KBM-7 (cell line): ENCODE data around the gene TMEM235.

Experiments
- DNase-seq: peaks from one replicate; pipeline ENCODE4 v3.0.0-alpha.2; 2015
- in situ Hi-C: fragments of 300-500 bp; cut with MboI; formaldehyde crosslinking; loops from 2 replicates; pipeline ENCODE4 v1.14.3; 2020; ENCODE audit warnings: low sequenced_read_pairs, low pct_unique_long_range_greater_than_20kb, mixed read lengths

TMEM235 gene

DNA sequence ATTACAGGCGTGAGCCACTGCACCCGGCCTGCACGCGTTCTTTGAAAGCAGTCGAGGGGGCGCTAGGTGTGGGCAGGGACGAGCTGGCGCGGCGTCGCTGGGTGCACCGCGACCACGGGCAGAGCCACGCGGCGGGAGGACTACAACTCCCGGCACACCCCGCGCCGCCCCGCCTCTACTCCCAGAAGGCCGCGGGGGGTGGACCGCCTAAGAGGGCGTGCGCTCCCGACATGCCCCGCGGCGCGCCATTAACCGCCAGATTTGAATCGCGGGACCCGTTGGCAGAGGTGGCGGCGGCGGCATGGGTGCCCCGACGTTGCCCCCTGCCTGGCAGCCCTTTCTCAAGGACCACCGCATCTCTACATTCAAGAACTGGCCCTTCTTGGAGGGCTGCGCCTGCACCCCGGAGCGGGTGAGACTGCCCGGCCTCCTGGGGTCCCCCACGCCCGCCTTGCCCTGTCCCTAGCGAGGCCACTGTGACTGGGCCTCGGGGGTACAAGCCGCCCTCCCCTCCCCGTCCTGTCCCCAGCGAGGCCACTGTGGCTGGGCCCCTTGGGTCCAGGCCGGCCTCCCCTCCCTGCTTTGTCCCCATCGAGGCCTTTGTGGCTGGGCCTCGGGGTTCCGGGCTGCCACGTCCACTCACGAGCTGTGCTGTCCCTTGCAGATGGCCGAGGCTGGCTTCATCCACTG is 17.3 kb upstream of the TMEM235 start, which contains the start of gene BIRC5:
TSS of gene BIRC5 (plus strand) at position 238 of the 690 bp plus-strand sequence. CDS start at position 302, 64 bp downstream.
- in situ Hi-C loops = no loop called here
- DNase-seq = peak; percentile 88

DNA sequence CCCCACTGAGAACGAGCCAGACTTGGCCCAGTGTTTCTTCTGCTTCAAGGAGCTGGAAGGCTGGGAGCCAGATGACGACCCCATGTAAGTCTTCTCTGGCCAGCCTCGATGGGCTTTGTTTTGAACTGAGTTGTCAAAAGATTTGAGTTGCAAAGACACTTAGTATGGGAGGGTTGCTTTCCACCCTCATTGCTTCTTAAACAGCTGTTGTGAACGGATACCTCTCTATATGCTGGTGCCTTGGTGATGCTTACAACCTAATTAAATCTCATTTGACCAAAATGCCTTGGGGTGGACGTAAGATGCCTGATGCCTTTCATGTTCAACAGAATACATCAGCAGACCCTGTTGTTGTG is 16.7 kb upstream of the TMEM235 start:
- in situ Hi-C loops = no loop called here

DNA sequence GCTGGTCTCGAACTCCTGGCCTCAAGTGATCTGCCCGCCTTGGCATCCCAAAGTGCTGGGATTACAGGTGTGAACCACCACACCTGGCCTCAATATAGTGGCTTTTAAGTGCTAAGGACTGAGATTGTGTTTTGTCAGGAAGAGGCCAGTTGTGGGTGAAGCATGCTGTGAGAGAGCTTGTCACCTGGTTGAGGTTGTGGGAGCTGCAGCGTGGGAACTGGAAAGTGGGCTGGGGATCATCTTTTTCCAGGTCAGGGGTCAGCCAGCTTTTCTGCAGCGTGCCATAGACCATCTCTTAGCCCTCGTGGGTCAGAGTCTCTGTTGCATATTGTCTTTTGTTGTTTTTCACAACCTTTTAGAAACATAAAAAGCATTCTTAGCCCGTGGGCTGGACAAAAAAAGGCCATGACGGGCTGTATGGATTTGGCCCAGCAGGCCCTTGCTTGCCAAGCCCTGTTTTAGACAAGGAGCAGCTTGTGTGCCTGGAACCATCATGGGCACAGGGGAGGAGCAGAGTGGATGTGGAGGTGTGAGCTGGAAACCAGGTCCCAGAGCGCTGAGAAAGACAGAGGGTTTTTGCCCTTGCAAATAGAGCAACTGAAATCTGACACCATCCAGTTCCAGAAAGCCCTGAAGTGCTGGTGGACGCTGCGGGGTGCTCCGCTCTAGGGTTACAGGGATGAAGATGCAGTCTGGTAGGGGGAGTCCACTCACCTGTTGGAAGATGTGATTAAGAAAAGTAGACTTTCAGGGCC is 11.9 kb upstream of the TMEM235 start:
- no peak for DNase-seq
- in situ Hi-C loops = no loop called here

More for the DNA sequence above, 16.7 kb upstream of the TMEM235 start:
- DNase-seq = no peak

DNA sequence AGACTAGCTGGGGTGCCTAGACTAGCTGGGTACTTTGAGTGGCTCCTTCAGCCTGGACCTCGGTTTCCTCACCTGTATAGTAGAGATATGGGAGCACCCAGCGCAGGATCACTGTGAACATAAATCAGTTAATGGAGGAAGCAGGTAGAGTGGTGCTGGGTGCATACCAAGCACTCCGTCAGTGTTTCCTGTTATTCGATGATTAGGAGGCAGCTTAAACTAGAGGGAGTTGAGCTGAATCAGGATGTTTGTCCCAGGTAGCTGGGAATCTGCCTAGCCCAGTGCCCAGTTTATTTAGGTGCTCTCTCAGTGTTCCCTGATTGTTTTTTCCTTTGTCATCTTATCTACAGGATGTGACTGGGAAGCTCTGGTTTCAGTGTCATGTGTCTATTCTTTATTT is 8.4 kb upstream of the TMEM235 start:
- DNase-seq = no peak

DNA sequence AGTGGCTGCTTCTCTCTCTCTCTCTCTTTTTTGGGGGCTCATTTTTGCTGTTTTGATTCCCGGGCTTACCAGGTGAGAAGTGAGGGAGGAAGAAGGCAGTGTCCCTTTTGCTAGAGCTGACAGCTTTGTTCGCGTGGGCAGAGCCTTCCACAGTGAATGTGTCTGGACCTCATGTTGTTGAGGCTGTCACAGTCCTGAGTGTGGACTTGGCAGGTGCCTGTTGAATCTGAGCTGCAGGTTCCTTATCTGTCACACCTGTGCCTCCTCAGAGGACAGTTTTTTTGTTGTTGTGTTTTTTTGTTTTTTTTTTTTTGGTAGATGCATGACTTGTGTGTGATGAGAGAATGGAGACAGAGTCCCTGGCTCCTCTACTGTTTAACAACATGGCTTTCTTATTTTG is 7.7 kb upstream of the TMEM235 start:
- DNase-seq = no peak
- in situ Hi-C loops = no loop called here

More for the DNA sequence above, 8.4 kb upstream of the TMEM235 start:
- in situ Hi-C loops = no loop called here

DNA sequence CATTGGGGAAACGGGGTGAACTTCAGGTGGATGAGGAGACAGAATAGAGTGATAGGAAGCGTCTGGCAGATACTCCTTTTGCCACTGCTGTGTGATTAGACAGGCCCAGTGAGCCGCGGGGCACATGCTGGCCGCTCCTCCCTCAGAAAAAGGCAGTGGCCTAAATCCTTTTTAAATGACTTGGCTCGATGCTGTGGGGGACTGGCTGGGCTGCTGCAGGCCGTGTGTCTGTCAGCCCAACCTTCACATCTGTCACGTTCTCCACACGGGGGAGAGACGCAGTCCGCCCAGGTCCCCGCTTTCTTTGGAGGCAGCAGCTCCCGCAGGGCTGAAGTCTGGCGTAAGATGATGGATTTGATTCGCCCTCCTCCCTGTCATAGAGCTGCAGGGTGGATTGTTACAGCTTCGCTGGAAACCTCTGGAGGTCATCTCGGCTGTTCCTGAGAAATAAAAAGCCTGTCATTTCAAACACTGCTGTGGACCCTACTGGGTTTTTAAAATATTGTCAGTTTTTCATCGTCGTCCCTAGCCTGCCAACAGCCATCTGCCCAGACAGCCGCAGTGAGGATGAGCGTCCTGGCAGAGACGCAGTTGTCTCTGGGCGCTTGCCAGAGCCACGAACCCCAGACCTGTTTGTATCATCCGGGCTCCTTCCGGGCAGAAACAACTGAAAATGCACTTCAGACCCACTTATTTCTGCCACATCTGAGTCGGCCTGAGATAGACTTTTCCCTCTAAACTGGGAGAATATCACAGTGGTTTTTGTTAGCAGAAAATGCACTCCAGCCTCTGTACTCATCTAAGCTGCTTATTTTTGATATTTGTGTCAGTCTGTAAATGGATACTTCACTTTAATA is 7.0 kb upstream of the TMEM235 start:
- in situ Hi-C loops = no loop called here
- DNase-seq = no peak

DNA sequence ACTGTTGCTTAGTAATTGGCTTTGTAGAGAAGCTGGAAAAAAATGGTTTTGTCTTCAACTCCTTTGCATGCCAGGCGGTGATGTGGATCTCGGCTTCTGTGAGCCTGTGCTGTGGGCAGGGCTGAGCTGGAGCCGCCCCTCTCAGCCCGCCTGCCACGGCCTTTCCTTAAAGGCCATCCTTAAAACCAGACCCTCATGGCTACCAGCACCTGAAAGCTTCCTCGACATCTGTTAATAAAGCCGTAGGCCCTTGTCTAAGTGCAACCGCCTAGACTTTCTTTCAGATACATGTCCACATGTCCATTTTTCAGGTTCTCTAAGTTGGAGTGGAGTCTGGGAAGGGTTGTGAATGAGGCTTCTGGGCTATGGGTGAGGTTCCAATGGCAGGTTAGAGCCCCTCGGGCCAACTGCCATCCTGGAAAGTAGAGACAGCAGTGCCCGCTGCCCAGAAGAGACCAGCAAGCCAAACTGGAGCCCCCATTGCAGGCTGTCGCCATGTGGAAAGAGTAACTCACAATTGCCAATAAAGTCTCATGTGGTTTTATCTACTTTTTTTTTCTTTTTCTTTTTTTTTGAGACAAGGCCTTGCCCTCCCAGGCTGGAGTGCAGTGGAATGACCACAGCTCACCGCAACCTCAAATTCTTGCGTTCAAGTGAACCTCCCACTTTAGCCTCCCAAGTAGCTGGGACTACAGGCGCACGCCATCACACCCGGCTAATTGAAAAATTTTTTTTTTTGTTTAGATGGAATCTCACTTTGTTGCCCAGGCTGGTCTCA is 6.2 kb upstream of the TMEM235 start:
- DNase-seq = no peak
- in situ Hi-C loops = no loop called here

DNA sequence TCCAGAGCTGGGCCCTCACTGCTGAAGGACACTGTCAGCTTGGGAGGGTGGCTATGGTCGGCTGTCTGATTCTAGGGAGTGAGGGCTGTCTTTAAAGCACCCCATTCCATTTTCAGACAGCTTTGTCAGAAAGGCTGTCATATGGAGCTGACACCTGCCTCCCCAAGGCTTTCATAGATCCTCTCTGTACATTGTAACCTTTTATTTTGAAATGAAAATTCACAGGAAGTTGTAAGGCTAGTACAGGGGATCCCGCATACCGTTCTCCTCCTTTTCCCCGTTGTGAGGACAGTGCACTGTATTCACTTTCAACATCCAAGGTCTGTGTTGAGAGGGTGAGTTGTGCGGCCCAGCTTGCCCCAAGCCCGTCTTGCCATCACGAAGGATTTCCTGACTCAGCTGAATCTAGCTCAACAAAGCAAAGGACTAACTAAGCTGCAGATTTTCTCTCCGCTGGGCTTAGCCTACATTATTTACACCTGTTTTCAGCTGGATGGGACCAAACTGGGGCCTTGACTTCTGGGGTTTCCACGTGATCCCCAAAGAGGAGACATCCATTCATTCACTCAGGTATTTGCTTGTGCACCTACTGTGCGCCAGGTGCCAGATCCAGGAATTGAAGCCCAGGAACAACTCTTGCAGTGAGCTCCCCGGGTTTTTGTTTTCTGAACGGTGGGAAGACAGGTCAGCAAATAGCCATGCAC is 5.2 kb upstream of the TMEM235 start:
- in situ Hi-C loops = no loop called here
- no peak for DNase-seq

DNA sequence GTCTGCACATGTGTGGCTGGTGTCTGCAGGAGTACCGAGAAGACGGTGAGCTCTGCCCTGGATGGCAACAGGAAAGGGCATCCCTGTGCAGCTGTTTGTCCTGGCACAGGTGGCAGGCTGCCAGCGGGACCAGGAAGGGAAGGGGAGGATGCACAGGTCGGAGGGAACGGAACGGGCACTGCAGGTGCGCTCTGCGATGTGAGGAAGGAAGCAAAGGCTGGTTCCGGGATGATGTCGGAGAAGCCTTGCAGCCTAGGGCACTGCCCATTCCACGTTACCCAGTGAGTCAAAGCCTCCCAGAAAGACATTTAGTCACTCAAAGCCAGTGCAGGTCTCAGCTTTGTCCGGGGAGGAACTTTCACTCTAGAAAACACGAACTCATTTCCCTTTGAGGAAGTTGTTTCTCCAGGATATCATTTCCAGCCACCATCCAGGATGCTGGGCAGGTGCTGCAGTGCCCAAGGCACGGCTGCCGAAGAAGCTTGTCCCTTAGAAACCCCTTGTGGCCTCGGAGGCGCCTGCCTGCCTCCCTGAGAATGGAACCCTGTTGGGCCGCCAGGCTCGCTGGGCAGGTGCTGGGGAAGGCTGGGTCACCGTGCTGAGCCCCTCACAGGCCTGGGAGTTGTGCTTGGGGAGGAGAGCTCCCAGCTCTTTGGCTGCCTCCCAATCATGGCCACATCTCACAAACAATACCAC is 4.5 kb upstream of the TMEM235 start:
- DNase-seq = peak; percentile 44
- in situ Hi-C loops = no loop called here

DNA sequence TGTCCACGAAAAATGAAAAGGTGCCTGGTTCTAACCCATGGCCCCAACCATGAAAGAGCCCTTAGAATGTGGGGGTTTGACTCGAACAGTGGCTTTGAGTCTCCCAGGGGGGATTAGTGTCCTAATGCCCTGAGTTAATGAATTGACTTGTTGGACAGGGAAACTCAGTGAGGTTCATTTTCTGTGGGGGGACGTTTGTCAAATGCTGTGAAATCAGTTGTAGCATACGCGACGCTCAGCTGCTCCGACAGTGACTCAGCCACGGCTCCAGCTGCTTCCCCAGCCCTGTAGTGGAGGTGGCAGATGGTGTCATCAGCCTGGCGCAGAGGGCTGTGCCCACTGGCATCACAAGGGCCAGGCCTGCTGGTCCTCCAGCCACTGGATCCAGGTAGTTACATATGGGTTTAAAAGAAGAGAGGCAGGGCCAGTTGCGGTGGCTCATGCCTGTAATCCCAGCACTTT is 3.9 kb upstream of the TMEM235 start:
- DNase-seq = no peak
- in situ Hi-C loops = no loop called here

DNA sequence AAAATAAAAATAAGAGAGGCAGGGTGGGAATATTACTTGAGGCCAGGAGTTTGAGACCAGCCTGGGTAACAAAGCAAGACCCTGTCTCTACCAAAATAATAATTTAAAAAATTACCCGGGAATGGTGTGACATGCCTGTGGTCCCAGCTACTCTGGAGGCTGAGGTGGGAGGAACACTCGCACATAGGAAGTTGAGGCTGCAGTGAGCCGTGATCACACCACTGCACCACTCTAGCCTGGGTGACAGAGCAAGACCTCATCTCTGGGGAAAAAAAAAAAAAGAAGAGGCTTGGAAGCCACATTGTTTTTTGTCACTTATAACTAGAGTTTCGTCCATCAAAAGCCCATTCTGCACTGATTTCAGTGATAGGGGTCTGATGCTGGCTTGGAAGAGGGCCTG is 3.3 kb upstream of the TMEM235 start:
- in situ Hi-C loops = no loop called here

DNA sequence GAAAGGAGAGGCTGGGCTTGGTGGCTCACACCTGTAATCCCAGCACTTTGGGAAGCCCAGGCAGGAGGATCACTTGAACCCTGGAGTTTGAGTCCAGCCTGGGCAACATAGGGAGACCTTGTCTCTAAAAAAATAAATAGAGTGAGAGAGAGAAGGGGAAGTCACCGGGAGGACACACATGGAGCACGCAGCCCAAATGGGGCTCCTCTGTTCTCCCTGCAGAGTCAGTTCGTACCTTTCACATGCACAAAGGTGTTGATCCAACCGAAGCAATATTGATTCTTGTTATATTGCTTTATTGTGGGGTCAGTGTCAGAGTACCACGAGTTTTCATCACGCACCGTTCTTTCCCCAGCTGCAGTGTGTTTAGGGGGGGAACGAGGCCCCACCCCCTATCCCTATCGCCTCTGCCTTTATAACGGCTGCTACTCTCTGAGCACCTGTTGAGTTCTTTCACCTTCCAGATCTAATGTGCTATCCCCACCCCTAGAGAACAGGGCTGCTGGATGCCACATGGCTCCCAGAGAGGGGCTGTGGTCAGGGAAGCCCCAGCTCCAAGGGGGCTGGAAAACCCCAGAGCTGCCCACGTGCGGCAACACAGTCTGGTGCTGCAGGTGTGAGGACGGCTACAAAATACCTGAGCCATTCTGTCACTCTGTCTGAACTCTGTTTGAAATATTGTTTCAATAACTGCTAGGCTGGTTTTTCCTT is 1.0 kb upstream of the TMEM235 start:
- in situ Hi-C loops = no loop called here
- DNase-seq = no peak

More for the DNA sequence above, 3.3 kb upstream of the TMEM235 start:
- DNase-seq = no peak

DNA sequence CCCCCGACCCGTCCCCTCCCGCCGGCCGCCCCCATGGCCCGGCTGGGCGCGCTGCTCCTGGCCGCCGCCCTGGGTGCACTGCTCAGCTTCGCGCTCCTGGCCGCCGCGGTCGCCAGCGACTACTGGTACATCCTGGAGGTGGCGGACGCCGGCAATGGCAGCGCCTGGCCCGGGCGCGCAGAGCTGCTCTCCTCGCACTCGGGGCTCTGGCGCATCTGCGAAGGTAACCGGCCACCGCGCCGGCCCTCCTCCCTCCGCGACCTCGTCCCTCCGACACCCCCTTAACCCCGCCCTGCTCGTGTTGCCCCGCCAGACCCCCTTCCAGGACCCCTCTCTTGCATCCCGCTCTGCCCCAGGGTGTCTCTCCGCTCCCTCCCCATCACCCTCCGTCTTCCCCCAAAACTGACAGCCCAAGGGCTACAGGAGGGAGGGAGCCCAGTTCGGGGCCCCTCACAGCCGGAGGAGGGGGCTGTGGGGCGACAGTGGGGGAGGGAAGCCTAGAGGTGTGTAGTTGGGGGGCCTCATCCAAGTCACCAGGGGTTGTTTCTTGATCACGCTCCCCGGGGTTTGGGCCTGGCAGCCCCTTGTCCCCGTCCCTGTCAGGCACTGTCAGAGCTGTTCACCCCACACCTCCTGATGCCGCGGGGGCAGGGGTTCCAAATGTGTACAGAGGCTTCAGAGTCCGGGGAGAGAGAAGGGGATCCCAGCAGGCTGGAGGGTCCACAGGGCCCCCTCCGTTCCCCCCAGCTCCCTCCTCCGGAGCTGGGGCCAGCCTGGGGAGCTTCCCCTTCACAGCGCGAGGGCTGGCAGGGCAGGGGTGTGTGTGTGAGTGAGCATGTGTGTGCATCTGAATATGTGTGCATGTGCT is 794 bp downstream of the TMEM235 start:
- DNase-seq = no peak
- in situ Hi-C loops = no loop called here

DNA sequence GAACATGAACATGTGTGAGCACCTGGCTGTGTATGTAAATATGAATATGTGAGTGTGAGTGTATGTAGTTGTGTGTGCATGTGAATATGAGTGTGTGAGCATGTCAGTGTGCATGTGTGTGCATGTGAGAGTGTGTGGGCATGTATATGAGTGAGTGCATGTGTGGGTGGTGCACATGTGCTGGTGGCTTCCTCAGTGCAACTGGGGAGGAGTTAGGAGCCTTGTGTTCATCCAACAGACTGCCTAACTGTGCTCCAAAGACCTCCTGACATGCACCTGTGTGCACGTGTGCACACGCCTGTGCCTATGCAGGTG is 1.4 kb downstream of the TMEM235 start:
- in situ Hi-C loops = no loop called here
- DNase-seq = no peak

DNA sequence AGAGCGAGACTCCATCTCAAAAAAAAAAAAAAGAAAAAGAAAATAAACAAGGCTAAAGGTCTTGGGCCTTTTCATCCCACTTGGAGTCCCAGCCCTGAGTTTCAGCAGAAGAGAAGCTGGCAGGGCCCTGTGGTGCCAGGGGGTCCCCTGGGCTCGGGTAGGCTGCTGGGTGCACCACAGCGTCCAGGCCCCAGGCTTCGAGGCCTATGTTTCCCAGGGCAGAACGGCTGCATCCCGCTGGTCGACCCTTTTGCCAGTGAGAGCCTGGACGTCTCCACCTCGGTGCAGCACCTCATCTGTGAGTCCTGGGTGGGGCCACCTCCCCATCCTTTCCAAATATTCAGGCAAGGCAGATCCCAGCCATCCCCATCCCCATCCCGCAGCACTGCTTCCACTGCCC is 2.2 kb downstream of the TMEM235 start:
- in situ Hi-C loops = no loop called here
- no peak for DNase-seq

DNA sequence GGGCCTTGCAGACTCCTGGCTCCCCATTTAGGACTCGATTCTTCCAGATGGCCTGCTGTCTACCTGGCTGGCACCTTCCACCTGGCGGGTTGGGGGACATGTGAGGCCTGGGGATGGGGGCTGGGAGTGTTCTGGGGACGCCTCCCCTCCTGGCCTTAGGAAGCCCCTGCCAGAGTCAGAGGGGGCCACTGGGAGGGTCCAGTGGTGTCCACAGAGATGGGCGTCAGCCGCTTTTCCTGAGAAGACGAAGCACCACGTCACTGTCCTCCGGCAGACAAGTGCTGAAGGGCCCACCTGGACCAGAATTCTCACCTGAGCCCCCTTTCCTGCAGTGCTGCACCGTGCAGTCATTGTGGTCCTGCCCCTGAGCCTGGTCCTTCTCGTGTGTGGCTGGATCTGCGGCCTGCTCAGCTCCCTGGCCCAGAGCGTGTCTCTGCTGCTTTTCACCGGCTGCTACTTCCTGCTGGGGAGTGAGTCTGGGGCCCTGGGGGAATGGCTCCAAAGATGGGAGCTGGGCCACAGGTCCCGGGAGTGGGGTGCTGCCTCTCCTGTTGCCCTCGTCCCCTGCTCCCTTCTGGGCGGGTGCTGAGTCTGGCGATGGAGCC is 2.9 kb downstream of the TMEM235 start:
- in situ Hi-C loops = no loop called here
- DNase-seq = no peak
